ENCODE measurements around the gene KY. TPM values are rescaled to one million over a fixed set of nuclear protein-coding genes. Genes with fewer than 3 reads are reported as not detected.

KY gene
- total and polyA plus RNA-seq, 2 of the 13 experiments (the other 11 are each of a cell fraction or from before 2014, with no cell fraction given), result not detected

GRCh38 chr3:134605556-134605955, 45.3 kb downstream of the KY start:
- POLR2A ChIA-PET, result no interaction called here
- no peak for FAIRE-seq
- 7% methylated on average over 6 of the region's 6 CpGs for whole genome bisulfite sequencing (ENCODE audit: low lambda C conversion rate)

GRCh38 chr3:134603956-134604355, 46.9 kb downstream of the KY start:
- no peaks in the 10 kb centered on the region for H3K4me1 ChIP-seq (ENCODE audit: insufficient read depth, low read length)
- no peak for DNase-seq (ENCODE audit: low spot score)
- no peaks in the 10 kb centered on the region for H4K20me1 ChIP-seq (ENCODE audit: insufficient read depth, low read length)
- no peak for TF ChIP-seq NFATC3 (CRISPR knock-in tag; IDR thresholded peaks at IDR 0.05)
- TF ChIP-seq ZFY (CRISPR knock-in tag; IDR thresholded peaks at IDR 0.05), result no peak
- TF ChIP-seq ZNF256 (CRISPR knock-in tag; conservative IDR thresholded peaks at IDR 0.05), result no peak
- no peak for ATAC-seq
- CTCF ChIA-PET (ENCODE audit: low intra/inter-chr PET ratio, low total read pairs), result no interaction called here
- no peak overlapping the region for H3K27ac ChIP-seq (ENCODE audit: extremely low read length, insufficient read depth, low read length)
- no peak overlapping the region for H3K9ac ChIP-seq (ENCODE audit: insufficient read depth, low read depth, low read length)
- no peak for FAIRE-seq
- in situ Hi-C loops (cut with HindIII; ENCODE audit: extremely low pct_ligation_motif_present, low pct_unique_long_range_greater_than_20kb) (loop anchor here (5.0 to 25.0 kb wide), 4 partner anchors 38 to 1283 kb away; no protein-coding TSS in a partner anchor), intact Hi-C loops (cut with micrococcal nuclease; ENCODE audit: unreplicated experiment) (loop anchor here (5.0 kb wide), 1 partner anchor 1293 kb away; no protein-coding TSS in a partner anchor)
- H3K36me3 ChIP-seq (replicated peaks in 1 of 2; ENCODE audit: control insufficient read depth in 1 of 2, insufficient read depth in 2 of 2, low read length in 2 of 2), result no peaks in the 10 kb centered on the region
- H3K4me2 ChIP-seq (ENCODE audit: low read depth, low read length), result no peak overlapping the region
- peaks cover 3 to 36% of the 10 kb centered on the region in 2 experiments; a peak in 3 of 5 replicates for H3K27me3 ChIP-seq (ENCODE audit: control insufficient read depth in 1 of 2, insufficient read depth in 2 of 2, low read length in 2 of 2)
- POLR2A ChIA-PET, result no interaction called here
- no TSS peak for BruUV-seq (replicated peaks)
- H2AFZ ChIP-seq (ENCODE audit: low read length), result no peak overlapping the region
- no peak overlapping the region for H3K4me3 ChIP-seq (replicated peaks in 1 of 3; ENCODE audit: insufficient read depth in 1 of 3, low read depth in 2 of 3, low read length in 3 of 3)
- WGBS (ENCODE audit: low lambda C conversion rate), result 20% methylated on average over 1 of the region's 13 CpGs
- H3K9me3 ChIP-seq (ENCODE audit: low read length), result no peaks in the 10 kb centered on the region
- no peaks in the 10 kb centered on the region for H3K79me2 ChIP-seq (ENCODE audit: insufficient read depth, low read length)

More at GRCh38 chr3:134605556-134605955, 45.3 kb downstream of the KY start:
- no peak overlapping the region for H3K27ac ChIP-seq (ENCODE audit: extremely low read length, insufficient read depth, low read length)
- H3K36me3 ChIP-seq (replicated peaks in 1 of 2; ENCODE audit: control insufficient read depth in 1 of 2, insufficient read depth in 2 of 2, low read length in 2 of 2), result no peaks in the 10 kb centered on the region
- peaks cover 3 to 30% of the 10 kb centered on the region in 2 experiments; a peak in 3 of 5 replicates for H3K27me3 ChIP-seq (ENCODE audit: control insufficient read depth in 1 of 2, insufficient read depth in 2 of 2, low read length in 2 of 2)
- no peaks in the 10 kb centered on the region for H3K79me2 ChIP-seq (ENCODE audit: insufficient read depth, low read length)
- H2AFZ ChIP-seq (ENCODE audit: low read length), result no peak overlapping the region
- H4K20me1 ChIP-seq (ENCODE audit: insufficient read depth, low read length), result no peaks in the 10 kb centered on the region
- no peaks in the 10 kb centered on the region for H3K4me1 ChIP-seq (ENCODE audit: insufficient read depth, low read length)
- CTCF ChIA-PET (ENCODE audit: low intra/inter-chr PET ratio, low total read pairs), result no interaction called here
- in situ Hi-C loops (cut with HindIII; ENCODE audit: extremely low pct_ligation_motif_present, low pct_unique_long_range_greater_than_20kb) (loop anchor here (25.0 kb wide), 2 partner anchors 907 to 1282 kb away; no protein-coding TSS in a partner anchor), intact Hi-C loops (cut with micrococcal nuclease; ENCODE audit: unreplicated experiment) (no loop called here)
- no peak overlapping the region for H3K4me3 ChIP-seq (replicated peaks in 1 of 3; ENCODE audit: insufficient read depth in 1 of 3, low read depth in 2 of 3, low read length in 3 of 3)
- BruUV-seq (replicated peaks), result no TSS peak
- no peak for ATAC-seq
- TF ChIP-seq RAD51 (IDR thresholded peaks at IDR 0.05; ENCODE audit: borderline replicate concordance) (no peak), ELK4 (CRISPR knock-in tag; IDR thresholded peaks at IDR 0.05; ENCODE audit: borderline replicate concordance) (no peak), SALL1 (CRISPR knock-in tag; IDR thresholded peaks at IDR 0.05) (no peak), CC2D1A (CRISPR knock-in tag; IDR thresholded peaks at IDR 0.05) (no peak)
- no peaks in the 10 kb centered on the region for H3K9me3 ChIP-seq (ENCODE audit: low read length)
- H3K9ac ChIP-seq (ENCODE audit: insufficient read depth, low read depth, low read length), result no peak overlapping the region
- DNase-seq (ENCODE audit: low spot score), result no peak
- H3K4me2 ChIP-seq (ENCODE audit: low read depth, low read length), result no peak overlapping the region
